ENCODE data around the gene PRRG2.

Gene PRRG2

GRCh38 chr19:49590071-49590970 lies 9.2 kb downstream of the PRRG2 start:
- peak; percentile 81 for DNase-seq

- peak; percentile 61 for DNase-seq
Observed at GRCh38 chr19:49590971-49591730, 10.0 kb downstream of the PRRG2 start, which contains the start of gene PRR12. PRR12 (plus strand) TSS chr19:49591182; CDS start chr19:49591655, 473 bp downstream.

- DNase-seq: no peak
Observed at GRCh38 chr19:49591731-49592485, 10.8 kb downstream of the PRRG2 start.

GRCh38 chr19:49592486-49593232 lies 11.5 kb downstream of the PRRG2 start:
- DNase-seq: no peak

GRCh38 chr19:49593233-49594113 lies 12.4 kb downstream of the PRRG2 start:
- DNase-seq: peak; percentile 71

- DNase-seq: no peak
Observed at GRCh38 chr19:49594157-49594992, 13.3 kb downstream of the PRRG2 start.

GRCh38 chr19:49594993-49595818 lies 14.1 kb downstream of the PRRG2 start:
- DNase-seq: no peak

- no peak for DNase-seq
Observed at GRCh38 chr19:49595819-49596404, 14.8 kb downstream of the PRRG2 start.

- DNase-seq: no peak
Observed at GRCh38 chr19:49596407-49596806, 15.3 kb downstream of the PRRG2 start.

GRCh38 chr19:49596954-49597702 lies 16.0 kb downstream of the PRRG2 start:
- DNase-seq: no peak

- no peak for DNase-seq
Observed at GRCh38 chr19:49597703-49597974, 16.5 kb downstream of the PRRG2 start.

- DNase-seq: no peak
Observed at GRCh38 chr19:49599378-49600295, 18.5 kb downstream of the PRRG2 start.

- no peak for DNase-seq
Observed at GRCh38 chr19:49601482-49602038, 20.4 kb downstream of the PRRG2 start.

GRCh38 chr19:49602806-49603205 lies 21.7 kb downstream of the PRRG2 start:
- DNase-seq: no peak

GRCh38 chr19:49605605-49606004 lies 24.5 kb downstream of the PRRG2 start:
- no peak for DNase-seq

GRCh38 chr19:49609499-49610092 lies 28.5 kb downstream of the PRRG2 start:
- no peak for DNase-seq

- DNase-seq: no peak
Observed at GRCh38 chr19:49613374-49613773, 32.3 kb downstream of the PRRG2 start.
